ENCODE results near the gene PBX3. TPM values are rescaled to one million over a fixed set of nuclear protein-coding genes. Genes with fewer than 3 reads are reported as not detected.
A peak's percentile ranks its signal among the peaks of the same experiment; 100 is the strongest.

PBX3 gene
- total RNA-seq, 1 experiment from 2014 or later = 38.1 TPM

GRCh38 chr9:125861405-125862058, 114.4 kb downstream of the PBX3 start:
- no peak for DNase-seq (ENCODE audit: low read depth)

GRCh38 chr9:125863923-125864322, 116.8 kb downstream of the PBX3 start:
- no peak for DNase-seq (ENCODE audit: low read depth)

DNA sequence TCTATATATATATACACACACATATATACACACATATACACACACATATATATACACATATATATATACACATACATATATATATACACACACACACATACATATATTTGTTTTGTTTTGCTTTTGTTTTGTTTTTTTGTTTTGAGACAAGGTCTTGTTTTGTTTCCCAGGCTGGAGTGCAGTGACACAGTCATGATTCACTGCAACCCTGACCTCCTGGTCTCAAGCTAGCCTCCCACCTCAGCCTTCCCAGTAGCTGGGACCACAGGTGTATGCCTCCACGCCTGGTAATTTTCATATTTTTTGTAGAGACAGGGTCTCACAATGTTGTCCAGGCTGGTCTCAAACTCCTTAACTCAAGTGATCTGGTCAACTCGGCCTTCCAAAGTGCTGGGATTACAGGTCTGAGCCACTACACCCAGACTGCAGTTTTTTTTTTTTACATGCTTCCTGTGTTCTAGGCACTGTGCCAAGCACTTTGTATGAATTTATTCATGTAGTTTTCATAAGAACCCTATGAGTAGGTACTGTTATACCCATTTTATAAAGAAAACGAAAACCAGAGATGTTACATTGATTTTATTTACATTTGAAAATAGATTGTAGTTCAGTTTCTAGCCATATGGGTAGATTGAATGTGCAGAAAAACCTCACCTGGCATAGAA, 120.7 kb downstream of the PBX3 start:
- peak; percentile 36 for DNase-seq (ENCODE audit: low read depth)

GRCh38 chr9:125878164-125878631, 131.0 kb downstream of the PBX3 start:
- DNase-seq (ENCODE audit: low read depth) = peak; percentile 71

DNA sequence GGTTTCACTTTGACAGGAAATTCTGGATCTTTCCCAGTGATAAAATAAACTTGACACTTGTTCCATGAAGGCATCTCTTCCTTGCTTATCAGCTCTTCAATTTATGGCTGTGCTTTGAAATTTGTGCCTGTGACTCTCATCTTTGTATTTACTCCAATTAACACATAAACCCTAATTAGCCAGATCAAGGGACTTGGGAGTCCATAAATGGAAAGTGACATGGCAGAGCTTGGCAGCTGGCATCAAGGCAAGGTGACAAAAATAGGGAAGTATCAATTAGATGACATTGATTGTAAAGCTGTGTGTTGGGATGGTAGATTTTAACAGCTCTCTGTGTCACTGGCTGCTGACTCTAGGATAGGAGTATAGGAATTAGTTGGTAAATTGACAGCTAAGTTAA, 133.9 kb downstream of the PBX3 start:
- no peak for DNase-seq (ENCODE audit: low read depth)

DNA sequence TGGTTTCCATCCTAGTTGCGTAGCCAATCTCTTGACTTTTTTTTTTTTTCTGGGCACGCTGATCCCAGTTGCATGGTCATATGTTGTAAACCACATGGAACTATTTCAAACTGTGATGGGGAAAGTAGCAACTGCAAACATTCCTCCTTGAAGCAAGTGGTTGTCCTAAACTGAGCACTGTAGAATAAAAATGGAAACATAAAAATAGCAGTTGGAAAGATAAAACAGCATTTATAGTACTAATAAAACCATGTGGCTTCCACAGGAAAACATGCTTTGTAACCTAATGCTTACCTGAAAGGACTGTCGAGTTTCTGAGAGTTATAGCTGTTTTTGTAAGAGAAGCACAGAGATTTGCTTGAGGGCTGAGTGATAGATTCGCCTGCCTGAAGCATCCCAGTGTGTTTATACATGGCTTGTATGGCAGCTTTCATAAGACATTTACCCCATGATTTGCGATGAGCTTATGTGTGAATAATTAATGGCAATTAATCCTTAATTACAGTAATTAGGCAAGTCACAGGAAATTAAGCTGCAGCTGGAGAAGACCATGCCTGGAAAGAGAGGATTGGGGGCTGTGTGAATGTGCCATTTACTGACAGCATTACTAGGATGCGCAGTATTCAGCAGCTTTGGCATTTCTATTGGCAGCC, 136.5 kb downstream of the PBX3 start:
- DNase-seq (ENCODE audit: low read depth) = no peak

DNA sequence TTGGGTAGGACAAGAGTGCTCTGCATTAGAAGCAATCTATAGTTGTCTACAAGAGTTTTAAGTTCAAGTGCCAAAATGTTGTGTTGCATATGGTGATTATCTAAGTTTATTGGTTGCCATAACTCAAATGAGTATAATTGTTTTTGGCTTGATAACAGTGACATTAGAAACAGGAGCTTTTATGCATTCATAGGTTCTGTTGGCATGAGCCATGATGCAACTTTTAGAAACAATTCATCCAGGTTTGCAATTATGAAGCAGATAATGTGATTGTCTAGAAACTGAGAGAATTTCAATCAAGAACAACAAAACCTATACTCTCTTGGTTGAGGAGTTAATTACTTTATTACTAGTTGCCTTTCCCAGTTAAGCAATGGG, 137.0 kb downstream of the PBX3 start:
- no peak for DNase-seq (ENCODE audit: low read depth)

DNA sequence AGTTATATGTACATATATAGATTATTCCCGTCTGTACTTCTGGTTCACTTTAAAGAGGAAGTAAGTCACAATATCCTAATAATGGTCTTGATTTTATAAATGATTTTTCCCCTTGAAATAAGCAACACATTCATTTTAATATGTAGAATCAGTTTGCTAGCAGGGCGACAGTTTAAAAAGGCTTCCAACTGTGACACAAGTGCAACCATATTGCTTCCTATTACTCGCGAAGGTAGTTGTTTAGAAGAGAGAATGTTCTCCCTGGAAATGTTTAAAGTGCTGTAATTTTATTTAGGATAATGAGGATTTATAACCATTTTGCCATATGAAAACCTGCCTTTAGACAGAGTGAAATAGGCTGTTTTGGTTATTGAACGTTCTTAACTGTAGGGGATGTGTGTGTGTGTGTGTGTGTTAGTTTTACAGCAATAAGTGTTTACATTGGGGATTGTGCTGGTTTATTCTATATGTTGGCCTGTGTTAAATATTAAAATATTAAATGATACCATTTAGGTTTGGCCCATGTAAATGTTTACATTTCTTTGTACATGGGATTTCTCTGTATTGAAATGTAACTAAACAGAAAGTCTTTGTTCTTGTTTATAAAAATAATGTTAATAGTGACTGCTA, 138.3 kb downstream of the PBX3 start:
- no peak for DNase-seq (ENCODE audit: low read depth)

GRCh38 chr9:125886365-125886764, 139.2 kb downstream of the PBX3 start:
- DNase-seq (ENCODE audit: low read depth) = no peak

GRCh38 chr9:125887172-125887571, 140.0 kb downstream of the PBX3 start:
- DNase-seq (ENCODE audit: low read depth) = no peak

DNA sequence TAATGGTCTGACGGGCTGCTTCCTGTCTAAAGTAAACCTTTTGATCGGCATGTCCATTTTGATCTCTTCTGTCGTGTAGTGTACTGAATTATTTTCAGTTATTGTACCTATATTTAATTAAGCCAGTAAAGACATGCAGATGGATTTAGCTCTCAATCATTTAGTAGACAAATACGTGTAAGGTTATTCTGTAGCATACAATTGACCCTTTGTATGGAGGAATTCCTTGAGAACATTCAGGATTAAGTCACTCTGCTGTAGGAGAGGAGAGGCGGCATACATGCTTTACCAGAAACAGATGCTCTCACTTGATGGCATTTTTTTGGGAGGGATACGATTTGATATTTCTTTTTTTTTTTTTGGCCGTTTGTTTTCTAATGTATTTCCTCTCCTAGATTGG, 141.0 kb downstream of the PBX3 start:
- DNase-seq (ENCODE audit: low read depth) = no peak

- no peak for DNase-seq (ENCODE audit: low read depth)
Observed at GRCh38 chr9:125889112-125889475, 141.9 kb downstream of the PBX3 start.

DNA sequence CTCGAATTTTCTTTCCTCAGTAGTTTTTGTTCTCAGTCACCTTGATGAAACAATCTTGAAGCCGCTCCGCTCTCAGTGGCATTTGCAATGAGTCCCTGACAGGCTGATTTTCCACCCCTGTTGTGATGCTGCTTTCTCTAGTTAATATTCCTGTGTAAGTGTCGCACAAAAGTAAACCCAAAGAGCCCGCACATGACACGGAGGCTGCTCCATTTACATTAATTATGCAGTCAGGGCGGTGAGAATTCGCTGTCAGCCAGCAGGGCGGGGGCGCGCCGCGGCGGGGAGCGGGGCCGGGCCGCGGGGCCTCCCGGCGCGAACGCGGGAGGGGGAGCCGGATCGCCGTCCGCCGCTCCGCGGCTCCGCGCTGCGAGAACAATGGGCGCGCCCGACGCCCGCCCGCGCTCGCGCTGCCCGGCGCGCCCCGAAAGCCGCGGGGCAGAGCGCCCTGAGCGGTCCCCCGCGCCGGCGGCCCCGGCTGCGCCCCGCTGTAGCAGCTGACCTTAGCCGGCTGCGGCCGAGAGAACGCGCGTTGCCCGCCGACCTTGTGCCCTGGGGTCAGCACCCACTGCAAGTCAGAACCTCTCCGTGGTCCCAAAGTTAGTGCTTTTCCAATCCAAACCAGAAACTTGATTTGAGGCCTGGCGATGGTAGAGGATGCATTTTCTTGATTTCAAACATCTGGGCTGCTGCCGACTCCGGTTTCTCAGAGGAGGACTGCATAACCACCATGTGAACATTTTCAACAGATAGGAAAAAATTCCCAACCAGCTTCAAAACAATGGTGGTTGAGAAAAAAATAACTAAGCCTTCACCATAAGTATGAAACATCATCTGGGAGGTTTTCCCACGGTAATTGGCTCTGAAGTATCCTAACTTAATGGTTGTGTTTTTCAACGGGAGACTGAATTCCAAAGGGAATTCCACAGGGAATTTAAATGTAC, 142.6 kb downstream of the PBX3 start:
- DNase-seq (ENCODE audit: low read depth) = peak; percentile 47

DNA sequence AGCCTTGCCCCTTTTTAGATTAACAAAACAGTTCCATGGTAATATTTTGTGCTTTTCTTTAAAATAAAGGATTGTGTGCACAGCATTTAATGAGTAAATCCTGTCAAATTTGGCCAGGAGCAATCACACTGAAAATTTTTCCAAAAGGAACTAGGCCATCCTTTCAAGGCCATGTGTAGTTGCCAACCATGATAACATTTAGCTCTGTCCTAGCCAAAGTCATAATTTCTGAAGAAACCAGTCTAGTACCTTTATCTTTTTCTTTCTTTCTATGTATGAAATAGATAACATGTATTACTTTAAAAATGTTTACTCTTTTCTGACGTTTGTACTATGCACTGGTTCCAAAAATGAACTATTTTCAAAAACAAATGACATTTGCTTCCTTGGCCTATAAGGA, 143.7 kb downstream of the PBX3 start:
- DNase-seq (ENCODE audit: low read depth) = no peak

DNA sequence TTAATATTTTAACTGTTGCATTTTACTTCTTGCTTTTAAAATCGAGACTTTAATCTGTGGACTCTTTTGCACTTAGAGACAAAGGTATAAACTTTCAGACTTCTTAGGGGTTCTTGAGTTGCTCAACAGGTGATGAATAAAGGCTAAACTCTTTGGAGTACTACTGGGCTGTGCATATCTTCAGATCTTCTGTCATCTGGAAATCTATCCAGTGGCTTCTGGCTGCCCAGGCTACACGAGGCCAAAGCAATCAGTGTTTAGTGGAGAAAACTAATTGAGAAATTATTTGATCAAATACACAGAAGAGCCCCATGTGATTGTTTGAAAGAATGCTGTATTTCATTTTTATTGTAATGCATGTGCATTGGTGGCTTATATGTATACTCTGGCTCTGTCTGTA, 146.1 kb downstream of the PBX3 start:
- no peak for DNase-seq (ENCODE audit: low read depth)

DNA sequence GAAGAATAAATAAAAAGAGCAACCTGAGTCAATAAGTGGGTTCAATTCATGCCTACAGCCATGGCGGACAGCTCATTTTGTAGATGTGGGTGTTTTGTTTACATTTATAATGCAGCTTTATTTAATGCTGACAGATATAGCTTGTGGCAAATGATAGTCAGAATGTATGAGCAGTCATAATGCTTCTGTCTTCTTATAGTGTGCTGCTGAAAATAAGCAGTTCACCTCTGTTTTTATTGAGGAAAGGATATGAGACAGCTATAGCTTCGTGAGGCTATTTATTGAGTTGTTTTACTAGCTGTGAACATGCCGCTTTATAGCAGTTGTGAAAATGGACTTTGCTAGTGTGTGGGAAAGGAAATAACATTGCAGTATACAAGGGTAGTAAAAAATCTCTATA, 147.4 kb downstream of the PBX3 start:
- no peak for DNase-seq (ENCODE audit: low read depth)

GRCh38 chr9:125896404-125896803, 149.2 kb downstream of the PBX3 start:
- no peak for DNase-seq (ENCODE audit: low read depth)

GRCh38 chr9:125896964-125897363, 149.8 kb downstream of the PBX3 start:
- no peak for DNase-seq (ENCODE audit: low read depth)

DNA sequence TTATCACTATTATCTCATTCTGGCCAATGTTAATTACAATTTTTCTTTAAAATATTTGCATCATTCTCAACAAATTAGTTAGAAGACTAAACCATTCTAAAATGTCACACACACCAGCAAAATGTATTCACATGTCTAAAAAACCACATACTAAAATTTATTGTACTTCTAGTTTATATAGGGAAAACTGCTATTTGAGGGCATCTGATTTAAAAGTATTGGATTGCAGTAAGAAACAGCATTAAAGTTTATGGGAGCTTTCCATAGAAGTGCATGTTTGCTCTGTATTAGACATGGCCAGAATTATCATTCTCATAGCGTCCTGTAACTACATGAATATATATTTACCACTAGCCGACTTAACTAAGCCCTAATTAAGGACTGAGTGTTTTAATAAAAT, 150.3 kb downstream of the PBX3 start:
- no peak for DNase-seq (ENCODE audit: low read depth)

GRCh38 chr9:125902214-125902613, 155.0 kb downstream of the PBX3 start:
- DNase-seq (ENCODE audit: low read depth) = peak; percentile 27

DNA sequence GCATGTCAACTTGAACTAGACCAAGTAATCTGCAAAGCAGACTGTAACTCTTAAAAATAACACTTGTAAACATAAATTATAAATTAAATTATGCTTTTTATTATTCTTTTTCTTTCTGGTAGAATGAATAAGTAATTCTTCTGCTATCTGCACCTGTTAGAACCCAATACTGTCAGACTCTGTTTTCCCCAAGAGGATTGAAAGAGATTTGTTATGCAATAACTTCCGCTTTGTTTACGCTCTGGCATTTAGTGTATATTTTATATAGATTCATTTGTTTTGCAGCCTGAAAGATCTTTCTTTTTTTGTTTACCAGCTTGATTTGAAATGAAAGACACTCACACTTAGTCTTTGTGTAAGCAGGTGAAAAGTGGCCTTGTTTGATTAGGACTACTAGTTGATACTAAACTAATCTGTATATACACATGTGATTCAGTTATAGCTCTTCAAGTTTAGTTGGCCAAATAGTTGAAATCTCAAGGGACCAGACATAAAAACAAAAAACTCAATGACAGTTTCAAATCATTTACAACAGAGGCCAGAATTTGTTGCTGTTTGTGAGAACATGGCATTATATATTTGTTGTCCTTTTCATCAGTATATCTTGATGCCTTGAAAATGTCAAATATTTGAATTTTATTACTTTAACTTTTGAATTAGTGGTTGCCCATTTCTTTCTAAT, 155.8 kb downstream of the PBX3 start:
- DNase-seq (ENCODE audit: low read depth) = no peak
